GM12875 (cell line): ENCODE results near the gene SIPA1L3.

Experiments
- H3K4me3 ChIP-seq: one replicate; pipeline ENCODE4 v1.5.1; 2011; ENCODE audit warnings: low read depth, low read length, control low read depth
- CTCF ChIP-seq: IDR thresholded peaks from 2 replicates; pipeline ENCODE4 v1.5.1; 2011; ENCODE audit warnings: low read depth, mild to moderate bottlenecking, control low read depth, inconsistent platforms, low read length, moderate library complexity, borderline replicate concordance; ENCODE audit not compliant: insufficient read depth

The SIPA1L3 gene

GRCh38 chr19:37982655-37983054, 75.6 kb downstream of the SIPA1L3 start:
- no peak for TF ChIP-seq CTCF
- no peak overlapping the region for H3K4me3 ChIP-seq

- TF ChIP-seq CTCF, result no peak
- no peak overlapping the region for H3K4me3 ChIP-seq
Observed at GRCh38 chr19:37983153-37983552, 76.1 kb downstream of the SIPA1L3 start.

- H3K4me3 ChIP-seq, result no peak overlapping the region
- no peak for TF ChIP-seq CTCF
Observed at GRCh38 chr19:37983916-37984315, 76.9 kb downstream of the SIPA1L3 start.

GRCh38 chr19:37986048-37986750, 79.2 kb downstream of the SIPA1L3 start:
- TF ChIP-seq CTCF, result no peak
- no peak overlapping the region for H3K4me3 ChIP-seq

GRCh38 chr19:37987356-37988332, 80.6 kb downstream of the SIPA1L3 start:
- TF ChIP-seq CTCF, result peak; percentile 51; the same call in 1 of the 2 replicates
- no peak overlapping the region for H3K4me3 ChIP-seq

- TF ChIP-seq CTCF, result no peak
- no peak overlapping the region for H3K4me3 ChIP-seq
Observed at GRCh38 chr19:37988758-37989635, 82.0 kb downstream of the SIPA1L3 start.
